Stimulated activated CD4-positive, alpha-beta T cell treated with anti-CD3 and anti-CD28 coated beads, TNF-alpha, amount 100 ng/mL, for 48 hours (primary cell): ENCODE data around the gene GPC3.

Experiments
- DNase-seq, 3 donors: peaks; one replicate each; pipeline ENCODE4 v3.0.0-alpha.2; 2020; ENCODE audit warnings: low read depth in 3 of 3

The GPC3 gene

GRCh38 chrX:133513123-133513522 lies 472.3 kb downstream of the GPC3 start:
- DNase-seq, result no peak

GRCh38 chrX:133511041-133511440 lies 474.4 kb downstream of the GPC3 start:
- DNase-seq, result no peak

- no peak for DNase-seq
Observed at GRCh38 chrX:133497356-133497755, 488.0 kb downstream of the GPC3 start.

- DNase-seq, result no peak
Observed at GRCh38 chrX:133495464-133496391, 489.7 kb downstream of the GPC3 start.

- DNase-seq, result no peak
Observed at GRCh38 chrX:133493366-133493765, 492.0 kb downstream of the GPC3 start.

- no peak for DNase-seq
Observed at GRCh38 chrX:133490955-133491354, 494.4 kb downstream of the GPC3 start.
